IMR-90 (cell line): ENCODE data around the gene CMKLR1. TPM values are rescaled to one million over a fixed set of nuclear protein-coding genes. Genes with fewer than 3 reads are reported as not detected.

Experiments used
- ATAC-seq: fragments of 200-7000 bp; cut with Tn5 transposase; 2 replicates; pipeline ENCODE4 v1.9.1; 2020; ENCODE audit warnings: low read depth, mild to moderate bottlenecking, moderate library complexity
- BruUV-seq: library from RNA; stranded (reverse); fragments of 400-500 nt; replicated peaks from 2 replicates; lab custom pipeline; 2021; lab: Mats Ljungman, UMichigan
- CTCF ChIA-PET: fragments of 300-600 bp; formaldehyde crosslinking; extraction: SDS; loops from one replicate; lab custom pipeline; 2021; ENCODE audit warnings: antibody characterized with exemption; lab: Yijun Ruan, JAX
- POLR2A ChIA-PET: fragments of 300-600 bp; sonication (Branson Sonifier 250); formaldehyde crosslinking; loops from one replicate; lab custom pipeline; 2022; ENCODE audit warnings: antibody characterized with exemption; ENCODE audit not compliant: unreplicated experiment; lab: Charles Lee
- DNase-seq: peaks from one replicate; pipeline ENCODE4 v3.0.0; 2013
- H2AFZ ChIP-seq: replicated peaks from 2 replicates; pipeline ENCODE3; 2013; ENCODE audit warnings: low read length, mild to moderate bottlenecking; ENCODE audit not compliant: poor library complexity
- H2AK5ac ChIP-seq: 2 replicates; pipeline ENCODE4 v1.6.1; 2013; ENCODE audit warnings: low read depth, low read length, inconsistent platforms
- H2AK9ac ChIP-seq: replicated peaks from 2 replicates; pipeline ENCODE3; 2013; ENCODE audit warnings: mild to moderate bottlenecking, low read depth, low read length, moderate library complexity; ENCODE audit not compliant: poor library complexity
- H2BK120ac ChIP-seq: 2 replicates; pipeline ENCODE4 v1.6.1; 2013; ENCODE audit warnings: low read depth, low read length, inconsistent platforms
- H2BK15ac ChIP-seq: 3 replicates; pipeline ENCODE4 v1.6.1; 2013; ENCODE audit warnings: low read depth, low read length, inconsistent platforms
- H2BK20ac ChIP-seq: 2 replicates; pipeline ENCODE4 v1.6.1; 2013; ENCODE audit warnings: low read depth, mild to moderate bottlenecking, inconsistent platforms, low read length, moderate library complexity
- H2BK5ac ChIP-seq: 2 replicates; pipeline ENCODE4 v1.6.1; 2013; ENCODE audit warnings: mild to moderate bottlenecking, low read depth, low read length, inconsistent platforms; ENCODE audit not compliant: poor library complexity, severe bottlenecking
- H3K14ac ChIP-seq: replicated peaks from 2 replicates; pipeline ENCODE4 v1.6.1; 2013; ENCODE audit warnings: low read depth, low read length, inconsistent platforms
- H3K18ac ChIP-seq: 2 replicates; pipeline ENCODE4 v1.6.1; 2013; ENCODE audit warnings: low read depth, low read length, control low read depth
- H3K23ac ChIP-seq: 2 replicates; pipeline ENCODE4 v1.6.1; 2013; ENCODE audit warnings: low read depth, low read length, inconsistent platforms
- H3K27ac ChIP-seq: 2 replicates; pipeline ENCODE4 v1.5.1; 2013; ENCODE audit warnings: mild to moderate bottlenecking, control low read depth, low read length; ENCODE audit not compliant: insufficient read depth
- H3K27me3 ChIP-seq: 2 replicates; pipeline ENCODE4 v1.6.1; 2013; ENCODE audit warnings: low read length; ENCODE audit not compliant: control insufficient read depth, insufficient read depth
- H3K36me3 ChIP-seq: 2 replicates; pipeline ENCODE4 v1.6.1; 2013; ENCODE audit warnings: low read length, mixed read lengths; ENCODE audit not compliant: control insufficient read depth, insufficient read depth
- H3K4ac ChIP-seq: 2 replicates; pipeline ENCODE4 v1.6.1; 2013; ENCODE audit warnings: low read depth, low read length, inconsistent platforms
- H3K4me1 ChIP-seq: 2 replicates; pipeline ENCODE4 v1.6.1; 2013; ENCODE audit warnings: low read length, mixed read lengths; ENCODE audit not compliant: control insufficient read depth, insufficient read depth
- H3K4me2 ChIP-seq: 2 replicates; pipeline ENCODE4 v1.6.1; 2013; ENCODE audit warnings: low read depth, mild to moderate bottlenecking, control low read depth, low read length, moderate library complexity
- H3K4me3 ChIP-seq: 2 replicates; pipeline ENCODE4 v1.5.1; 2013; ENCODE audit warnings: low read depth, mild to moderate bottlenecking, control low read depth, low read length, moderate library complexity; ENCODE audit not compliant: insufficient read depth
- H3K56ac ChIP-seq: 2 replicates; pipeline ENCODE4 v1.6.1; 2013; ENCODE audit warnings: low read length, inconsistent platforms; ENCODE audit not compliant: insufficient read depth; ENCODE audit errors: extremely low read depth
- H3K79me1 ChIP-seq, 2 experiments: 2 replicates each; pipeline ENCODE4 v1.6.1; 2013; ENCODE audit warnings: low read length in 2 of 2, inconsistent platforms in 1 of 2, low read depth in 1 of 2
- H3K9ac ChIP-seq: 2 replicates; pipeline ENCODE4 v1.6.1; 2013; ENCODE audit warnings: low read depth, low read length, control low read depth
- H3K9me1 ChIP-seq: 2 replicates; pipeline ENCODE4 v1.6.1; 2013; ENCODE audit warnings: low read length, inconsistent platforms; ENCODE audit not compliant: insufficient read depth
- H3K9me3 ChIP-seq: 2 replicates; pipeline ENCODE4 v1.6.1; 2013; ENCODE audit warnings: low read length; ENCODE audit not compliant: control insufficient read depth, insufficient read depth
- H4K20me1 ChIP-seq: 2 replicates; pipeline ENCODE4 v1.6.1; 2013; ENCODE audit warnings: low read length, inconsistent platforms; ENCODE audit not compliant: insufficient read depth
- H4K5ac ChIP-seq: 2 replicates; pipeline ENCODE4 v1.6.1; 2013; ENCODE audit warnings: mild to moderate bottlenecking, low read depth, low read length, control low read depth
- H4K8ac ChIP-seq, 2 experiments: 2 replicates each; pipeline ENCODE4 v1.6.1; 2013; ENCODE audit warnings: low read depth in 2 of 2, low read length in 2 of 2, control low read depth in 1 of 2, inconsistent platforms in 1 of 2
- H4K91ac ChIP-seq: 2 replicates; pipeline ENCODE4 v1.6.1; 2013; ENCODE audit warnings: low read depth, low read length, inconsistent platforms; ENCODE audit not compliant: insufficient read depth
- BHLHE40 ChIP-seq: fragments of 150-350 bp; IDR thresholded peaks from 2 replicates; pipeline ENCODE4 v1.6.1; 2016; ENCODE audit warnings: mild to moderate bottlenecking, low read depth, low read length
- CHD1 ChIP-seq: IDR thresholded peaks from 2 replicates; pipeline ENCODE4 v1.6.1; 2012; ENCODE audit warnings: low read depth, low read length, improper control_type of control experiment
- MXI1 ChIP-seq: IDR thresholded peaks from 2 replicates; pipeline ENCODE4 v1.6.1; 2012; ENCODE audit warnings: low read depth, mild to moderate bottlenecking, low read length, moderate library complexity, borderline replicate concordance
- NFE2L2 ChIP-seq: fragments of 150-350 bp; IDR thresholded peaks from 2 replicates; pipeline ENCODE4 v1.6.1; 2016; ENCODE audit warnings: low read depth, mild to moderate bottlenecking, low read length
- RCOR1 ChIP-seq: IDR thresholded peaks from 2 replicates; pipeline ENCODE4 v1.6.1; 2012; ENCODE audit warnings: mild to moderate bottlenecking, low read length, improper control_type of control experiment; ENCODE audit not compliant: insufficient replicate concordance
- RFX5 ChIP-seq: IDR thresholded peaks from 2 replicates; pipeline ENCODE4 v1.8.0; 2012; ENCODE audit warnings: low read depth, mild to moderate bottlenecking, low read length, moderate library complexity
- SMC3 ChIP-seq: fragments of 150-350 bp; IDR thresholded peaks from 2 replicates; pipeline ENCODE4 v1.6.1; 2016; ENCODE audit warnings: low read depth, mild to moderate bottlenecking, antibody characterized with exemption, low read length, moderate library complexity
- WGBS, 2 experiments: methylation state at CpG; one replicate each; pipeline versions ENCODE4 v1.1.5 to v1.1.7; 2013; ENCODE audit warnings: missing lambda C conversion rate in 2 of 2; ENCODE audit not compliant: insufficient read length in 1 of 2; ENCODE audit errors: extremely low coverage in 2 of 2; 5-methylcytosine and 5-hydroxymethylcytosine counted together
- dilution Hi-C: fragments of 300-500 bp; cut with HindIII; formaldehyde crosslinking; loops from one replicate; pipeline ENCODE4 v1.14.3; 2018; ENCODE audit warnings: low sequenced_read_pairs; ENCODE audit not compliant: unreplicated experiment
- in situ Hi-C: fragments of 300-500 bp; cut with MboI; formaldehyde crosslinking; loops from 3 replicates; pipeline ENCODE4 v1.14.3; 2019; ENCODE audit warnings: low sequenced_read_pairs, inconsistent platforms, mixed read lengths
- intact Hi-C: fragments of 100-400 bp; cut with micrococcal nuclease; formaldehyde crosslinking; loops from 2 replicates; pipeline ENCODE4 v1.10.0; 2022
- polyA plus RNA-seq, 3 experiments: library from polyadenylated mRNA; depleted of rRNA; stranded (reverse); fragments of >200 nt; gene quantifications; 2 replicates each; pipeline ENCODE4 v1.2.3, GENCODE V29; 2012; ENCODE audit warnings: low replicate concordance in 1 of 3
- total RNA-seq: library from RNA; depleted of rRNA; stranded (reverse); fragments of >200 nt; gene quantifications from 2 replicates; pipeline ENCODE4 v1.2.3, GENCODE V29; 2012
- TF ChIP-seq, protein P1 (sequence below): fragments of 150-350 bp; IDR thresholded peaks from 2 replicates; pipeline ENCODE4 v1.6.1; 2017; ENCODE audit warnings: mild to moderate bottlenecking, antibody characterized with exemption, low read length, low read depth
- TF ChIP-seq, protein P2 (sequence below): fragments of 150-350 bp; IDR thresholded peaks from 2 replicates; pipeline ENCODE4 v1.6.1; 2016; ENCODE audit warnings: low read depth, mild to moderate bottlenecking, low read length, moderate library complexity, borderline replicate concordance
- TF ChIP-seq, protein P3 (sequence below): conservative IDR thresholded peaks from 2 replicates; pipeline ENCODE4 v1.5.1; 2012; ENCODE audit warnings: mild to moderate bottlenecking, low read depth, low read length, improper control_type of control experiment

CMKLR1 gene
- total and polyA plus RNA-seq, 2 of the 4 experiments (the other 2 are of a cell fraction): not detected

DNA sequence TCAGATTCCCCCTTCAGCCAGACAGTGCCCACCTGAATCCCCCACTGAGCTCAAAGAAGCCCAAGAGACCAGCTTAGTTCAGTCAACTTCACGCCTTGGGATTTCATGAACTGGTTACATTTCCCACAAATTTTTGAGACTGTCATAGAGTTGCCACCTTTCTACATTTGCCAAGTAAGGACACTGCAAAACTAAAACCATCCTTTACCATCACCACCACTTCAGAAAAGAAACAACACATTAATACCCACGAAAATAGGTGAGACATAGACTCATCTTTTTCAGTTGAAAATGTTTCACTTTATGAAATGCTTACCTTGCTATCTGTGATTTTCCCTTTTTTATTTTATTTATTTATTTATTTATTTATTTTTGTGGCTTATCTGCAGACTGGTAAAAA is 16.1 kb downstream of the CMKLR1 start:
- no peak overlapping the region for H3K27ac ChIP-seq
- H3K9me3 ChIP-seq: no peaks in the 10 kb centered on the region
- H4K20me1 ChIP-seq: no peaks in the 10 kb centered on the region
- H4K8ac ChIP-seq: no peak overlapping the region
- no peak overlapping the region for H4K5ac ChIP-seq
- no peaks in the 10 kb centered on the region for H3K79me1 ChIP-seq
- no peak overlapping the region for H2BK5ac ChIP-seq
- intact Hi-C loops (no loop called here), in situ Hi-C loops (no loop called here), dilution Hi-C loops (no loop called here)
- ChIA-PET CTCF (interaction anchor here (0.6 kb wide), 1 partner anchor 20 kb away, joined by 3 read pairs; no protein-coding TSS in a partner anchor), POLR2A (no interaction called here)
- no peak overlapping the region for H3K9ac ChIP-seq
- no peak overlapping the region for H2AK9ac ChIP-seq
- H2BK20ac ChIP-seq: no peak overlapping the region
- no peak overlapping the region for H3K23ac ChIP-seq
- no peak overlapping the region for H2BK120ac ChIP-seq
- H2AK5ac ChIP-seq: no peak overlapping the region
- no peak overlapping the region for H2AFZ ChIP-seq
- H3K4me1 ChIP-seq: no peaks in the 10 kb centered on the region
- H3K4ac ChIP-seq: no peak overlapping the region
- ATAC-seq (no peak), DNase-seq (no peak)
- H3K18ac ChIP-seq: no peak overlapping the region
- H3K27me3 ChIP-seq: 0 out of 2 replicates have a peak, but pooled peaks cover 2% of the 10 kb centered on the region
- no peak overlapping the region for H3K4me3 ChIP-seq
- H3K9me1 ChIP-seq: no peaks in the 10 kb centered on the region
- H3K4me2 ChIP-seq: no peak overlapping the region
- H3K56ac ChIP-seq: no peak overlapping the region
- H4K91ac ChIP-seq: no peak overlapping the region
- TF ChIP-seq NFE2L2: no peak
- TF ChIP-seq CHD1: no peak
- no peak for TF ChIP-seq RCOR1
- TF ChIP-seq, protein P1, sequence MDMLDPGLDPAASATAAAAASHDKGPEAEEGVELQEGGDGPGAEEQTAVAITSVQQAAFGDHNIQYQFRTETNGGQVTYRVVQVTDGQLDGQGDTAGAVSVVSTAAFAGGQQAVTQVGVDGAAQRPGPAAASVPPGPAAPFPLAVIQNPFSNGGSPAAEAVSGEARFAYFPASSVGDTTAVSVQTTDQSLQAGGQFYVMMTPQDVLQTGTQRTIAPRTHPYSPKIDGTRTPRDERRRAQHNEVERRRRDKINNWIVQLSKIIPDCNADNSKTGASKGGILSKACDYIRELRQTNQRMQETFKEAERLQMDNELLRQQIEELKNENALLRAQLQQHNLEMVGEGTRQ: no peak
- TF ChIP-seq, protein P2, sequence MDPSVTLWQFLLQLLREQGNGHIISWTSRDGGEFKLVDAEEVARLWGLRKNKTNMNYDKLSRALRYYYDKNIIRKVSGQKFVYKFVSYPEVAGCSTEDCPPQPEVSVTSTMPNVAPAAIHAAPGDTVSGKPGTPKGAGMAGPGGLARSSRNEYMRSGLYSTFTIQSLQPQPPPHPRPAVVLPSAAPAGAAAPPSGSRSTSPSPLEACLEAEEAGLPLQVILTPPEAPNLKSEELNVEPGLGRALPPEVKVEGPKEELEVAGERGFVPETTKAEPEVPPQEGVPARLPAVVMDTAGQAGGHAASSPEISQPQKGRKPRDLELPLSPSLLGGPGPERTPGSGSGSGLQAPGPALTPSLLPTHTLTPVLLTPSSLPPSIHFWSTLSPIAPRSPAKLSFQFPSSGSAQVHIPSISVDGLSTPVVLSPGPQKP: no peak
- TF ChIP-seq SMC3: no peak
- TF ChIP-seq BHLHE40: no peak
- TF ChIP-seq MXI1: no peak
- TF ChIP-seq, protein P3, sequence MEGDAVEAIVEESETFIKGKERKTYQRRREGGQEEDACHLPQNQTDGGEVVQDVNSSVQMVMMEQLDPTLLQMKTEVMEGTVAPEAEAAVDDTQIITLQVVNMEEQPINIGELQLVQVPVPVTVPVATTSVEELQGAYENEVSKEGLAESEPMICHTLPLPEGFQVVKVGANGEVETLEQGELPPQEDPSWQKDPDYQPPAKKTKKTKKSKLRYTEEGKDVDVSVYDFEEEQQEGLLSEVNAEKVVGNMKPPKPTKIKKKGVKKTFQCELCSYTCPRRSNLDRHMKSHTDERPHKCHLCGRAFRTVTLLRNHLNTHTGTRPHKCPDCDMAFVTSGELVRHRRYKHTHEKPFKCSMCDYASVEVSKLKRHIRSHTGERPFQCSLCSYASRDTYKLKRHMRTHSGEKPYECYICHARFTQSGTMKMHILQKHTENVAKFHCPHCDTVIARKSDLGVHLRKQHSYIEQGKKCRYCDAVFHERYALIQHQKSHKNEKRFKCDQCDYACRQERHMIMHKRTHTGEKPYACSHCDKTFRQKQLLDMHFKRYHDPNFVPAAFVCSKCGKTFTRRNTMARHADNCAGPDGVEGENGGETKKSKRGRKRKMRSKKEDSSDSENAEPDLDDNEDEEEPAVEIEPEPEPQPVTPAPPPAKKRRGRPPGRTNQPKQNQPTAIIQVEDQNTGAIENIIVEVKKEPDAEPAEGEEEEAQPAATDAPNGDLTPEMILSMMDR: no peak
- TF ChIP-seq RFX5: no peak
- no TSS peak for BruUV-seq
- WGBS, 2 experiments: 0% methylated on average over 1 of the region's 2 CpGs; no CpG with 5 or more reads in 1 of the 2 experiments
- no peaks in the 10 kb centered on the region for H3K36me3 ChIP-seq
- H2BK15ac ChIP-seq: no peak overlapping the region
- H3K14ac ChIP-seq: no peak overlapping the region
